Stimulated activated CD4-positive, alpha-beta T cell treated with anti-CD3 and anti-CD28 coated beads, TNF-alpha, amount 100 ng/mL, for 1 hour (primary cell): ENCODE results near the gene RNF224.

Experiments used
- DNase-seq, 3 donors: peaks; one replicate each; pipeline ENCODE4 v3.0.0-alpha.2; 2020; ENCODE audit warnings: low read depth in 3 of 3, low spot score in 1 of 3

RNF224 gene

GRCh38 chr9:137213160-137214060 lies 13.9 kb upstream of the RNF224 start:
- DNase-seq: no peak

GRCh38 chr9:137214620-137215019 lies 12.7 kb upstream of the RNF224 start:
- DNase-seq: no peak

GRCh38 chr9:137215196-137215986 lies 11.9 kb upstream of the RNF224 start:
- no peak for DNase-seq

GRCh38 chr9:137216188-137216965 lies 10.9 kb upstream of the RNF224 start:
- no peak for DNase-seq

- no peak for DNase-seq
These were observed 9.8 kb upstream of the RNF224 start for GRCh38 chr9:137217276-137218211.

GRCh38 chr9:137218212-137218753 lies 9.0 kb upstream of the RNF224 start:
- DNase-seq: no peak

GRCh38 chr9:137218754-137219271 lies 8.5 kb upstream of the RNF224 start:
- DNase-seq: no peak

- no peak for DNase-seq
These were observed 7.5 kb upstream of the RNF224 start for GRCh38 chr9:137219757-137220316.

GRCh38 chr9:137220317-137221094 lies 6.8 kb upstream of the RNF224 start:
- DNase-seq: no peak

- DNase-seq: no peak
These were observed 6.2 kb upstream of the RNF224 start for GRCh38 chr9:137221095-137221505.

GRCh38 chr9:137221506-137222111 lies 5.7 kb upstream of the RNF224 start:
- no peak for DNase-seq

GRCh38 chr9:137222190-137223077 lies 4.9 kb upstream of the RNF224 start, which contains the start of gene RNF208:
Gene RNF208, minus strand, starts transcription at chr9:137222240. Its CDS starts 1,028 bp downstream, at chr9:137221212.
- DNase-seq: no peak

GRCh38 chr9:137223078-137223970 lies 4.0 kb upstream of the RNF224 start:
- peak; percentile 97 to 99 (median 97) for DNase-seq

- no peak for DNase-seq
These were observed 2.2 kb upstream of the RNF224 start, which contains the start of gene CYSRT1 for GRCh38 chr9:137224830-137225694. Gene CYSRT1, plus strand, starts transcription at chr9:137225174. Its CDS starts 448 bp downstream, at chr9:137225622.
